Activated B cell treated with CpG ODN at 0.5 μM for 24 hours (primary cell): ENCODE results near the gene AGFG2. TPM values are rescaled to one million over a fixed set of nuclear protein-coding genes. Genes with fewer than 3 reads are reported as not detected.
"Not testable (repeated sequence)": the region's sequence is repeated elsewhere in the genome, so short reads cannot be mapped to it uniquely, and the experiment has no call there.

Experiments
- ATAC-seq: fragments of 200-7000 bp; cut with Tn5 transposase; one replicate; pipeline ENCODE4 v1.10.0; 2021; ENCODE audit warnings: low read depth, mild to moderate bottlenecking, moderate library complexity
- CTCF ChIA-PET: fragments of 350-600 bp; sonication (Branson Sonifier 250); formaldehyde crosslinking; loops from one replicate; lab custom pipeline; 2021; ENCODE audit warnings: antibody characterized with exemption; lab: Charles Lee
- POLR2A ChIA-PET: fragments of 350-600 bp; sonication (Branson Sonifier 250); formaldehyde crosslinking; loops from one replicate; lab custom pipeline; 2021; ENCODE audit warnings: antibody characterized with exemption; lab: Charles Lee
- DNase-seq: peaks from one replicate; pipeline ENCODE4 v3.0.0; 2022
- H3K27ac Mint-ChIP-seq: one replicate; pipeline ENCODE4 v1.8.0; 2020; ENCODE audit warnings: mixed read lengths
- H3K27me3 Mint-ChIP-seq: one replicate; pipeline ENCODE4 v1.8.0; 2021; ENCODE audit warnings: mixed read lengths
- H3K36me3 Mint-ChIP-seq: one replicate; pipeline ENCODE4 v1.8.0; 2021; ENCODE audit warnings: low read depth, mixed read lengths
- H3K4me1 Mint-ChIP-seq: one replicate; pipeline ENCODE4 v1.8.0; 2021; ENCODE audit warnings: mixed read lengths
- H3K4me3 Mint-ChIP-seq: one replicate; pipeline ENCODE4 v1.8.0; 2020; ENCODE audit warnings: mild to moderate bottlenecking, mixed read lengths
- H3K9me3 Mint-ChIP-seq: one replicate; pipeline ENCODE4 v1.8.0; 2020; ENCODE audit warnings: mixed read lengths
- CTCF ChIP-seq: fragments of 200-600 bp; IDR thresholded peaks from one replicate; pipeline ENCODE4 v1.8.0; 2022; ENCODE audit warnings: antibody characterized with exemption, mild to moderate bottlenecking
- intact Hi-C: fragments of 100-400 bp; cut with micrococcal nuclease; formaldehyde crosslinking; loops from one replicate; pipeline ENCODE4 v1.15.1; 2024
- total RNA-seq: library from RNA; stranded (reverse); gene quantifications from 2 replicates; pipeline ENCODE4 v1.2.3, GENCODE V29; 2022

The AGFG2 gene
- total RNA-seq, 1 donor from 2014 or later = 9.5 TPM

GRCh38 chr7:100562195-100563099 is 23.4 kb downstream of the AGFG2 start:
- no peak for ATAC-seq
- DNase-seq = no peak
- ChIA-PET POLR2A (interaction anchor here (0.6 kb wide), 1 partner anchor 13 kb away, joined by 10 read pairs; no protein-coding TSS in a partner anchor), CTCF (interaction anchor here (1.4 to 3.1 kb wide), 2 partner anchors 129 to 151 kb away, joined by 3 to 24 read pairs; no protein-coding TSS in a partner anchor)
- Mint-ChIP-seq H3K4me3 (no peak overlapping the region), H3K27ac (no peak overlapping the region), H3K36me3 (peaks cover 3% of the 10 kb centered on the region), H3K4me1 (peaks cover 13% of the 10 kb centered on the region), H3K9me3 (no peaks in the 10 kb centered on the region), H3K27me3 (no peaks in the 10 kb centered on the region)
- no peak for TF ChIP-seq CTCF
- intact Hi-C loops = no loop called here

- no peak for DNase-seq
- ATAC-seq = no peak
- no peak overlapping the region for H3K4me3 Mint-ChIP-seq
- ChIA-PET POLR2A (interaction anchor here (0.5 to 2.8 kb wide), 2 partner anchors 22 to 232 kb away, joined by 3 to 31 read pairs; partner anchors contain the start of genes FBXO24 and LRCH4), CTCF (interaction anchor here (0.9 to 3.1 kb wide), 7 partner anchors 14 to 289 kb away, joined by 3 to 24 read pairs (median 9); partner anchors contain the start of genes FBXO24, LRCH4 and SLC12A9)
- H3K27ac Mint-ChIP-seq = no peak overlapping the region
- peaks cover 19% of the 10 kb centered on the region for H3K4me1 Mint-ChIP-seq
- no peaks in the 10 kb centered on the region for H3K9me3 Mint-ChIP-seq
- peaks cover 3% of the 10 kb centered on the region for H3K36me3 Mint-ChIP-seq
- intact Hi-C loops = no loop called here
- H3K27me3 Mint-ChIP-seq = no peaks in the 10 kb centered on the region
- no peak for TF ChIP-seq CTCF
These were observed 24.1 kb downstream of the AGFG2 start for GRCh38 chr7:100563100-100563564.

- H3K4me3 Mint-ChIP-seq = no peak overlapping the region
- H3K36me3 Mint-ChIP-seq = peaks cover 3% of the 10 kb centered on the region
- ChIA-PET POLR2A (interaction anchor here (0.5 to 2.8 kb wide), 4 partner anchors 21 to 233 kb away, joined by 3 to 31 read pairs (median 4); partner anchors contain the start of genes FBXO24, LRCH4 and POP7), CTCF (interaction anchor here (0.9 to 3.1 kb wide), 14 partner anchors 15 to 288 kb away, joined by 3 to 24 read pairs (median 4); partner anchors contain the start of genes FBXO24, LRCH4, POP7 and SLC12A9)
- intact Hi-C loops = loop anchor here (1.0 to 2.0 kb wide), 6 partner anchors 24 to 288 kb away; partner anchors contain the start of gene SLC12A9
- H3K9me3 Mint-ChIP-seq = no peaks in the 10 kb centered on the region
- peak; percentile 79 for DNase-seq
- no peak overlapping the region for H3K27ac Mint-ChIP-seq
- peak; percentile 90 for TF ChIP-seq CTCF
- no peaks in the 10 kb centered on the region for H3K27me3 Mint-ChIP-seq
- peaks cover 25% of the 10 kb centered on the region for H3K4me1 Mint-ChIP-seq
- ATAC-seq = peak; percentile 78
These were observed 24.9 kb downstream of the AGFG2 start for GRCh38 chr7:100563809-100564400.

GRCh38 chr7:100564405-100564804 is 25.4 kb downstream of the AGFG2 start:
- not testable (repeated sequence) for H3K27ac Mint-ChIP-seq, H3K36me3 Mint-ChIP-seq, ATAC-seq, H3K9me3 Mint-ChIP-seq, H3K27me3 Mint-ChIP-seq, H3K4me3 Mint-ChIP-seq, DNase-seq
- POLR2A ChIA-PET = interaction anchor here (0.7 to 2.8 kb wide), 3 partner anchors 20 to 141 kb away, joined by 3 to 31 read pairs (median 4); partner anchors contain the start of genes FBXO24, LRCH4 and POP7
- H3K4me1 Mint-ChIP-seq = peaks cover 27% of the 10 kb centered on the region
- intact Hi-C loops = loop anchor here (1.0 to 2.0 kb wide), 6 partner anchors 24 to 288 kb away; partner anchors contain the start of gene SLC12A9
- CTCF ChIA-PET = interaction anchor here (0.9 to 3.1 kb wide), 13 partner anchors 18 to 288 kb away, joined by 3 to 24 read pairs (median 4); partner anchors contain the start of genes FBXO24, LRCH4, POP7 and SLC12A9

- Mint-ChIP-seq H3K9me3 (no peaks in the 10 kb centered on the region), H3K36me3 (peaks cover 3% of the 10 kb centered on the region), H3K4me1 (peaks cover 28% of the 10 kb centered on the region), H3K27ac (no peak overlapping the region), H3K27me3 (no peaks in the 10 kb centered on the region), H3K4me3 (no peak overlapping the region)
- ATAC-seq (no peak), DNase-seq (no peak)
- TF ChIP-seq CTCF = no peak
- CTCF ChIA-PET = interaction anchor here (0.6 to 3.1 kb wide), 7 partner anchors 18 to 141 kb away, joined by 3 to 24 read pairs (median 6); partner anchors contain the start of genes FBXO24, LRCH4 and POP7
- intact Hi-C loops = loop anchor here (2.0 kb wide), 1 partner anchor 62 kb away; no protein-coding TSS in a partner anchor
- POLR2A ChIA-PET = interaction anchor here (2.8 kb wide), 1 partner anchor 20 kb away, joined by 31 read pairs; the partner anchor contains the start of genes FBXO24 and LRCH4
These were observed 26.1 kb downstream of the AGFG2 start for GRCh38 chr7:100565133-100565571.
